ENCODE data around the gene RHOU.
A peak's percentile ranks its signal among the peaks of the same experiment; 100 is the strongest.

Gene RHOU

DNA sequence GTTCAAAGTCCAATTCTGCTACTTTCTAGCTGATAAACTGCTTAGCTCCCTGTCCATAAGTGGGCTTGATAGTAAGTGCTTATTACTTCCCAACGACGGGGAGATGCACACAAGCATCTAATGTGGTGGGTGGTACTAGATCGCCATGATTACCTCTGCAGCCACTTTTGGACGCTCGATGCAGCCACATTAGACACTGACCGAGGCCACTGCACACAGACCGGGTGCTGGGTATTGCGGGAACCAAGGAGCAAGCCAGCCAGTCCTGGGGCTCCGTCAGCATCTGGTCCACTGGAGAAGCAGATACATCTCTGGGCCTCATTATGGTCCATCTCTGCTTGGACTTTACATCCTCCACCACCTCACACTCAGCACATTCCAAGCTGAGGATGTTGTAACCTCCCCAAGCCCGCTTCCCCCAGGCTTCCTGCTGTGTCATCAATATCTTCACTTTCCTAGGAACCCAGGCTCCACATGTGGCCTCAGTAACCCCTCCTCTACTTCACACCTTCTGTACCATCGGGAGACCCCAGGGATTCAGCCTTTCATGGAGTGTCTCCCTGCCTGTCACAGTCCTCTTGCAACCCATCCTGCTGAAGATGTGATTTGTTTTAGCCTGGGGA lies 48.2 kb downstream of the RHOU start:
- no peak overlapping the region for H3K27ac ChIP-seq (ENCODE audit: low read length)
- peaks cover 63% of the 10 kb centered on the region for H3K27me3 ChIP-seq (ENCODE audit: low read depth, low read length)
- no peaks in the 10 kb centered on the region for H3K79me2 ChIP-seq (ENCODE audit: low read length)
- H4K20me1 ChIP-seq (ENCODE audit: insufficient read depth, low read length) = no peaks in the 10 kb centered on the region
- no peaks in the 10 kb centered on the region for H3K36me3 ChIP-seq (replicated peaks; ENCODE audit: low read depth, low read length)
- TF ChIP-seq EZH2phosphoT487 (IDR thresholded peaks at IDR 0.05; ENCODE audit: low read depth) = no peak
- TF ChIP-seq, protein P1, sequence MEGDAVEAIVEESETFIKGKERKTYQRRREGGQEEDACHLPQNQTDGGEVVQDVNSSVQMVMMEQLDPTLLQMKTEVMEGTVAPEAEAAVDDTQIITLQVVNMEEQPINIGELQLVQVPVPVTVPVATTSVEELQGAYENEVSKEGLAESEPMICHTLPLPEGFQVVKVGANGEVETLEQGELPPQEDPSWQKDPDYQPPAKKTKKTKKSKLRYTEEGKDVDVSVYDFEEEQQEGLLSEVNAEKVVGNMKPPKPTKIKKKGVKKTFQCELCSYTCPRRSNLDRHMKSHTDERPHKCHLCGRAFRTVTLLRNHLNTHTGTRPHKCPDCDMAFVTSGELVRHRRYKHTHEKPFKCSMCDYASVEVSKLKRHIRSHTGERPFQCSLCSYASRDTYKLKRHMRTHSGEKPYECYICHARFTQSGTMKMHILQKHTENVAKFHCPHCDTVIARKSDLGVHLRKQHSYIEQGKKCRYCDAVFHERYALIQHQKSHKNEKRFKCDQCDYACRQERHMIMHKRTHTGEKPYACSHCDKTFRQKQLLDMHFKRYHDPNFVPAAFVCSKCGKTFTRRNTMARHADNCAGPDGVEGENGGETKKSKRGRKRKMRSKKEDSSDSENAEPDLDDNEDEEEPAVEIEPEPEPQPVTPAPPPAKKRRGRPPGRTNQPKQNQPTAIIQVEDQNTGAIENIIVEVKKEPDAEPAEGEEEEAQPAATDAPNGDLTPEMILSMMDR (IDR thresholded peaks at IDR 0.05; ENCODE audit: low read depth, low read length) = no peak
- no peak overlapping the region for H3K4me2 ChIP-seq (ENCODE audit: low read length)
- no peak overlapping the region for H2AFZ ChIP-seq (ENCODE audit: low read depth, low read length)
- H3K4me3 ChIP-seq (ENCODE audit: low read length) = no peak overlapping the region
- peaks cover 18% of the 10 kb centered on the region for H3K4me1 ChIP-seq (ENCODE audit: low read length)
- no peaks in the 10 kb centered on the region for H3K9me3 ChIP-seq (ENCODE audit: insufficient read depth, low read length)
- H3K9ac ChIP-seq (ENCODE audit: low read length) = no peak overlapping the region

DNA sequence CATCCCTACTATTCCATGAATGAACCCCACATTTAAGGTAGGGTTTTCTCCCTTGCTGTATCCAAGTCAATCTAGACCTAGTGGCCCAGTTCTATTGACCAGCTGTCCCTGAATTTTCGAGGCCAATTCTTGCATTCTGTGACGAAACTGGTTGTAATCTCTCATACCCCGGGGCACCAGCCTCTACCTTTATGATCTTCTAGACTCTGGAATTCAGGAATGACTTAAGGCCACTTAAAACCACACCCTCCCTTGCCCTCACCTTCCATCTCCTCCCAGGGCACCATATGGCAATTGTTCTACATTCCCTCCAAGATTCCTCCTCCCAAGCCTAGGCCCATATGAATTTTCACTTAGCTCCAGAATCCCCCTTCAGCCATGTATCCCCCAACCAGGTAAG lies 48.9 kb downstream of the RHOU start:
- Histone ChIP-seq H3K4me2 (ENCODE audit: low read length) (no peak overlapping the region), H3K79me2 (ENCODE audit: low read length) (no peaks in the 10 kb centered on the region), H4K20me1 (ENCODE audit: insufficient read depth, low read length) (no peaks in the 10 kb centered on the region), H3K27ac (ENCODE audit: low read length) (no peak overlapping the region), H2AFZ (ENCODE audit: low read depth, low read length) (no peak overlapping the region), H3K9ac (ENCODE audit: low read length) (no peak overlapping the region), H3K4me3 (ENCODE audit: low read length) (no peak overlapping the region), H3K9me3 (ENCODE audit: insufficient read depth, low read length) (no peaks in the 10 kb centered on the region), H3K4me1 (ENCODE audit: low read length) (peaks cover 18% of the 10 kb centered on the region), H3K27me3 (ENCODE audit: low read depth, low read length) (peaks cover 64% of the 10 kb centered on the region), H3K36me3 (replicated peaks; ENCODE audit: low read depth, low read length) (no peaks in the 10 kb centered on the region)
- TF ChIP-seq EZH2phosphoT487 (IDR thresholded peaks at IDR 0.05; ENCODE audit: low read depth) = no peak
- TF ChIP-seq, protein P1 (IDR thresholded peaks at IDR 0.05; ENCODE audit: low read depth, low read length) = no peak

DNA sequence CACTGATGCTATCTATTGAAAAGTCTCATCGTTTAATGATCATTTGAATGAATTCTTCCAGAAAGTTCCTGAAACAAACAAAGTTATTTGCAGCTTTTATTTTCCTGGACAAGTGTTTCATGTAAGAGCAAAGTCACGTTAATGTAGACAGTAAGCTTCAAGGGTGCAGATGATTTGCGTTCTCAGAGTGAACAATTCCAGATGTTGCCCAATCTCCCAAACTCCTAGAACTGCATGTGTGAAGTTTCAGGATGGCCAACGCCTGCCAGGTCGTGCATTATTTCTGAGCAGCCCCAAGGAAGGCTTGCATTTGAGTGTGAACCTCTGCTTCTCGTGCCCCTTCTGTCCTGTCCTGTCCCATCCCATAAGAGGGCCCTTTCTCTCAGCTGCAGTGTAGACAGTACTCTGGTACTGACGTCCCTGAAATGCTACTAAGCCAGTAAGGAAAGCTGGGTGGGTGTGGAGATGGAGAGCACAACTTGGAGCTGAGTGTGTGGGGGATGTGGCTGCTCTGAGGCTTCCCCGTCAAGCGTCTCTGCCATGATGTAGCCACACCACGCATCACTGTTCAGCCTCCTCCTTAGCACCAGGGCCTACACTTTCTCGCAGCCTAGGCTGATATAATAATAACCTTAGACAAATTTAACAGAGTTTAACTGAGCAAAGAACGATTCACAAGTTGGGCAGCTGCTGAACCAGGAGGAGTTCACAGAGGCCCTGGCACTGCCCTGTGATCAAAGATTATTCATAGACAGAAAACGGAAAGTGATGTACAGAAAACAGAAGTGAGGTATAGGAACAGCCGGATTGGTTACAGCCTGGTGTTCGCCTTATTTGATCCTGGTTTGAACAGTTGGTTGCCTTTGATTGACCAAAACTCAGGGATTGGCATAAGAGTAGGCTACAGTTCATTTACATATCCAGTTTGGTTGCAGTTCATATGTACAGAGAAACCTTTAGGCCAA lies 50.4 kb downstream of the RHOU start:
- H3K79me2 ChIP-seq (ENCODE audit: low read length) = no peaks in the 10 kb centered on the region
- H3K4me1 ChIP-seq (ENCODE audit: low read length) = peaks cover 19% of the 10 kb centered on the region
- no peak for TF ChIP-seq EZH2phosphoT487 (IDR thresholded peaks at IDR 0.05; ENCODE audit: low read depth)
- TF ChIP-seq, protein P1 (IDR thresholded peaks at IDR 0.05; ENCODE audit: low read depth, low read length) = no peak
- H3K27ac ChIP-seq (ENCODE audit: low read length) = no peak overlapping the region
- H3K36me3 ChIP-seq (replicated peaks; ENCODE audit: low read depth, low read length) = no peaks in the 10 kb centered on the region
- H2AFZ ChIP-seq (ENCODE audit: low read depth, low read length) = no peak overlapping the region; the same call in 1 of the 2 replicates
- no peaks in the 10 kb centered on the region for H4K20me1 ChIP-seq (ENCODE audit: insufficient read depth, low read length)
- no peaks in the 10 kb centered on the region for H3K9me3 ChIP-seq (ENCODE audit: insufficient read depth, low read length)
- no peak overlapping the region for H3K9ac ChIP-seq (ENCODE audit: low read length)
- peak overlapping the region; percentile 35 for H3K4me2 ChIP-seq (ENCODE audit: low read length)
- no peak overlapping the region for H3K4me3 ChIP-seq (ENCODE audit: low read length)
- H3K27me3 ChIP-seq (ENCODE audit: low read depth, low read length) = peaks cover 56% of the 10 kb centered on the region

All from OCI-LY3 (cell line).